Caco-2 (cell line): ENCODE results near the gene TLK1. TPM values are rescaled to one million over a fixed set of nuclear protein-coding genes. Genes with fewer than 3 reads are reported as not detected.

ENCODE experiments used
- BruUV-seq: library from RNA; stranded (reverse); fragments of 400-500 nt; replicated peaks from 2 replicates; lab custom pipeline; 2021; lab: Mats Ljungman, UMichigan
- CTCF ChIA-PET: fragments of 300-600 bp; sonication (Branson Sonifier 250); formaldehyde crosslinking; loops from one replicate; lab custom pipeline; 2022; ENCODE audit warnings: antibody characterized with exemption; lab: Charles Lee
- POLR2A ChIA-PET: fragments of 300-600 bp; sonication (Branson Sonifier 250); formaldehyde crosslinking; loops from one replicate; lab custom pipeline; 2022; ENCODE audit warnings: antibody characterized with exemption; lab: Charles Lee
- DNase-seq, 2 experiments: peaks; one replicate each; pipeline versions ENCODE4 v3.0.0 to v3.0.0-alpha.2; 2020 to 2022
- H3K27me3 ChIP-seq: replicated peaks from 2 replicates; pipeline ENCODE4 v1.6.0; 2011; ENCODE audit warnings: low read length; ENCODE audit not compliant: control insufficient read depth, insufficient read depth
- H3K36me3 ChIP-seq: 2 replicates; pipeline ENCODE4 v1.5.1; 2011; ENCODE audit warnings: low read length; ENCODE audit not compliant: control insufficient read depth, insufficient read depth
- H3K4me1 ChIP-seq: fragments of 250-450 bp; sonication (Bioruptor Pico); 2 replicates; pipeline ENCODE4 v1.5.1; 2020; ENCODE audit warnings: mild to moderate bottlenecking
- H3K4me3 ChIP-seq: 2 replicates; pipeline ENCODE4 v1.5.1; 2011; ENCODE audit warnings: low read depth, mild to moderate bottlenecking, control low read depth, low read length
- H3K9me3 ChIP-seq: fragments of 250-450 bp; sonication (Bioruptor Pico); 2 replicates; pipeline ENCODE4 v1.5.1; 2020; ENCODE audit warnings: mild to moderate bottlenecking, moderate library complexity
- H3K27ac Mint-ChIP-seq: one replicate; pipeline ENCODE4 v1.8.0; 2022; ENCODE audit warnings: mixed read lengths; ENCODE audit not compliant: unreplicated experiment
- H3K27me3 Mint-ChIP-seq: one replicate; pipeline ENCODE4 v1.8.0; 2022; ENCODE audit warnings: mixed read lengths; ENCODE audit not compliant: insufficient read depth, unreplicated experiment
- H3K36me3 Mint-ChIP-seq: one replicate; pipeline ENCODE4 v1.8.0; 2022; ENCODE audit warnings: mild to moderate bottlenecking, mixed read lengths; ENCODE audit not compliant: insufficient read depth, unreplicated experiment
- H3K4me1 Mint-ChIP-seq: one replicate; pipeline ENCODE4 v1.8.0; 2022; ENCODE audit warnings: low read depth, mixed read lengths; ENCODE audit not compliant: unreplicated experiment
- H3K4me3 Mint-ChIP-seq: one replicate; pipeline ENCODE4 v1.8.0; 2022; ENCODE audit warnings: mild to moderate bottlenecking, moderate library complexity, mixed read lengths; ENCODE audit not compliant: unreplicated experiment
- H3K9me3 Mint-ChIP-seq: one replicate; pipeline ENCODE4 v1.8.0; 2022; ENCODE audit warnings: mixed read lengths; ENCODE audit not compliant: unreplicated experiment
- intact Hi-C: fragments of 100-400 bp; cut with micrococcal nuclease; formaldehyde crosslinking; loops from one replicate; pipeline ENCODE4 v1.10.0; 2022; ENCODE audit not compliant: unreplicated experiment
- total RNA-seq: library from RNA; stranded (reverse); gene quantifications from 2 replicates; pipeline ENCODE4 v1.2.3, GENCODE V29; 2022
- TF ChIP-seq, protein P1 (sequence below), 2 experiments: fragments of 200-600 bp in 1 of 2; IDR thresholded peaks; 1 replicate in 1 of 2; 2 replicates in 1 of 2; pipeline versions ENCODE4 v1.5.1 to v1.8.0; 2011 to 2022; ENCODE audit warnings: antibody characterized with exemption in 1 of 2, control low read depth in 1 of 2, inconsistent platforms in 1 of 2, low read depth in 1 of 2, low read length in 1 of 2, mild to moderate bottlenecking in 1 of 2, moderate library complexity in 1 of 2; ENCODE audit not compliant: insufficient read depth in 1 of 2, severe bottlenecking in 1 of 2, unreplicated experiment in 1 of 2

Gene TLK1
- total RNA-seq, 1 experiment from 2014 or later, result 85.1 TPM

DNA sequence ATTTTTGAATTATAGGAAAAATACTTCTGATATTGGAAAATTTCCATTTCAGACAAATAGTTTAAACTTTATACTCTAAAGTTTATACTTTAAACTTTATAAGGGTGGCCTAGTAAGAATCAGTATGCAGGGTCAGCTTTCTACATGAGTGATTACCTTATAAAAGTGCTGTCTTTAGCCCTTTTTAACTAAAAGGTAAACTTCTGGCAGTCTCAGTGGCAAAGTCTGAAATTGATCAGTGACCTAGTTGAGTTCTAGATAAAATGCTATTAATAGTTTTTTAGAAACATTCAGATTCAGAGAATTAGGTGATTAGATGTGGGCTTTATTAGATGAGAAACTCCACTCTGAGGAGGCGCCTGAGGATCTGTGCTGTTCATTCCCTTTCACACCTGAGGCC is 216.1 kb downstream of the TLK1 start:
- BruUV-seq, result no TSS peak
- ChIA-PET CTCF (no interaction called here), POLR2A (no interaction called here)
- no peak for DNase-seq
- H3K4me1 Mint-ChIP-seq, result peaks cover 7% of the 10 kb centered on the region
- H3K27me3 Mint-ChIP-seq, result no peaks in the 10 kb centered on the region
- H3K4me3 ChIP-seq, result no peak overlapping the region
- no peaks in the 10 kb centered on the region for H3K27me3 ChIP-seq
- TF ChIP-seq, protein P1, sequence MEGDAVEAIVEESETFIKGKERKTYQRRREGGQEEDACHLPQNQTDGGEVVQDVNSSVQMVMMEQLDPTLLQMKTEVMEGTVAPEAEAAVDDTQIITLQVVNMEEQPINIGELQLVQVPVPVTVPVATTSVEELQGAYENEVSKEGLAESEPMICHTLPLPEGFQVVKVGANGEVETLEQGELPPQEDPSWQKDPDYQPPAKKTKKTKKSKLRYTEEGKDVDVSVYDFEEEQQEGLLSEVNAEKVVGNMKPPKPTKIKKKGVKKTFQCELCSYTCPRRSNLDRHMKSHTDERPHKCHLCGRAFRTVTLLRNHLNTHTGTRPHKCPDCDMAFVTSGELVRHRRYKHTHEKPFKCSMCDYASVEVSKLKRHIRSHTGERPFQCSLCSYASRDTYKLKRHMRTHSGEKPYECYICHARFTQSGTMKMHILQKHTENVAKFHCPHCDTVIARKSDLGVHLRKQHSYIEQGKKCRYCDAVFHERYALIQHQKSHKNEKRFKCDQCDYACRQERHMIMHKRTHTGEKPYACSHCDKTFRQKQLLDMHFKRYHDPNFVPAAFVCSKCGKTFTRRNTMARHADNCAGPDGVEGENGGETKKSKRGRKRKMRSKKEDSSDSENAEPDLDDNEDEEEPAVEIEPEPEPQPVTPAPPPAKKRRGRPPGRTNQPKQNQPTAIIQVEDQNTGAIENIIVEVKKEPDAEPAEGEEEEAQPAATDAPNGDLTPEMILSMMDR (IDR thresholded peaks at IDR 0.05; ENCODE audit: insufficient read depth in 1 of 2, low read depth in 1 of 2, low read length in 1 of 2, severe bottlenecking in 1 of 2, unreplicated experiment in 1 of 2), result no peak
- no peak overlapping the region for H3K27ac Mint-ChIP-seq
- H3K4me1 ChIP-seq, result no peaks in the 10 kb centered on the region
- H3K4me3 Mint-ChIP-seq, result no peak overlapping the region
- H3K9me3 ChIP-seq, result no peaks in the 10 kb centered on the region
- H3K36me3 Mint-ChIP-seq, result peaks cover 26% of the 10 kb centered on the region
- H3K9me3 Mint-ChIP-seq, result no peaks in the 10 kb centered on the region
- H3K36me3 ChIP-seq, result no peaks in the 10 kb centered on the region
- intact Hi-C loops, result no loop called here

DNA sequence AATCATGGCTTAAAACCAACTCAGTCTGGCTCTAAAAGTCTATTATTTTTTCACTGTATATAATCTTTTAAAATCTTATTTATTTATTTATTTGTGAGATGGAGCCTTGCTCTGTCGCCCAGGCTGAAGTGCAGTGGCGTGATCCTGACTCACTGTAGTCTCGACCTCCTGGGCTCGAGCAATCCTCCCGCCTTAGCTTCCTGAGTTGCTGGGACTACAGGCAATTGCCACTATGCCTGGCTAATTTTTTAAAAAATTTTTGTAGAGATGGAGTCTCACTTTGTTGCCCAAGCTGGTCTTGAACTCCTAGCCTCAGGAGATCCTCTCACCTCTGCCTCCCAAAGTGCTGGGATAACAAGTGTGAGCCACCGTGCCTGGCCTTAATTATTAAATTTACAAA is 217.1 kb downstream of the TLK1 start:
- ChIA-PET POLR2A (no interaction called here), CTCF (no interaction called here)
- Mint-ChIP-seq H3K27me3 (no peaks in the 10 kb centered on the region), H3K4me1 (peaks cover 7% of the 10 kb centered on the region), H3K9me3 (no peaks in the 10 kb centered on the region), H3K27ac (no peak overlapping the region), H3K36me3 (peaks cover 30% of the 10 kb centered on the region), H3K4me3 (no peak overlapping the region)
- no peaks in the 10 kb centered on the region for H3K27me3 ChIP-seq
- no peaks in the 10 kb centered on the region for H3K9me3 ChIP-seq
- no TSS peak for BruUV-seq
- intact Hi-C loops, result no loop called here
- H3K36me3 ChIP-seq, result no peaks in the 10 kb centered on the region
- H3K4me1 ChIP-seq, result no peaks in the 10 kb centered on the region
- no peak overlapping the region for H3K4me3 ChIP-seq
- no peak for DNase-seq
- TF ChIP-seq, protein P1 (IDR thresholded peaks at IDR 0.05; ENCODE audit: insufficient read depth in 1 of 2, low read depth in 1 of 2, low read length in 1 of 2, severe bottlenecking in 1 of 2, unreplicated experiment in 1 of 2), result no peak

DNA sequence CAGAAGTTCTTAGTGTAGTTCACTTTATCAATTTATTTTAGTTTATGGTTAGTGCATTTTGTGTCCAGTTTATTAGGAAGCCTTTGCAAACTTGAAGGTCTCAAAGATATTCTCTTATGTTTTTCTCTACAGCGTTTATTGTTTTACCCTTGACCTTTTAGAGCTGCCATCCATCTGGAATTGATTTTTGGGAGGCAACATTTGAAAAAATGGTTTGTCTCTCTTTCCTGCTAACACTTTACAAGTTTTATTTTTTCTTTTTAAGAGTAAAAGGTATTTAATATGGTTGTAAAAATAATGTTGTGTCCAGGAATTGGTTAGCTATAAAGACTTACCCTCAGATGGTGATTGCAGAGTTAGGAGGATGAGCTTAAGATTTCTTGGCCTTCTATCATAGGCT is 217.7 kb downstream of the TLK1 start:
- Mint-ChIP-seq H3K27ac (no peak overlapping the region), H3K4me1 (peaks cover 7% of the 10 kb centered on the region), H3K9me3 (no peaks in the 10 kb centered on the region), H3K36me3 (peaks cover 34% of the 10 kb centered on the region), H3K4me3 (no peak overlapping the region), H3K27me3 (no peaks in the 10 kb centered on the region)
- no TSS peak for BruUV-seq
- TF ChIP-seq, protein P1 (IDR thresholded peaks at IDR 0.05; ENCODE audit: insufficient read depth in 1 of 2, low read depth in 1 of 2, low read length in 1 of 2, severe bottlenecking in 1 of 2, unreplicated experiment in 1 of 2), result no peak
- ChIA-PET POLR2A (no interaction called here), CTCF (no interaction called here)
- intact Hi-C loops, result no loop called here
- Histone ChIP-seq H3K27me3 (no peaks in the 10 kb centered on the region), H3K36me3 (no peaks in the 10 kb centered on the region), H3K4me1 (no peaks in the 10 kb centered on the region), H3K9me3 (no peaks in the 10 kb centered on the region), H3K4me3 (no peak overlapping the region)
- DNase-seq, result no peak
